ENCODE measurements around the gene SLFN14.
"Not testable (repeated sequence)": the region's sequence is repeated elsewhere in the genome, so short reads cannot be mapped to it uniquely, and the experiment has no call there.

The SLFN14 gene

GRCh38 chr17:35566968-35567367 lies 6.3 kb upstream of the SLFN14 start:
- H3K4me3 ChIP-seq (ENCODE audit: low read depth, low read length) = no peak overlapping the region
- H3K36me3 ChIP-seq (ENCODE audit: control insufficient read depth, insufficient read depth, low read length) = no peaks in the 10 kb centered on the region
- H3K27me3 ChIP-seq (ENCODE audit: control insufficient read depth, insufficient read depth, low read length) = no peaks in the 10 kb centered on the region
- H3K79me2 ChIP-seq = peaks cover 16% of the 10 kb centered on the region
- peak overlapping the region; percentile 84 for H2AFZ ChIP-seq
- H3K9ac ChIP-seq = no peak overlapping the region
- peaks cover 11% of the 10 kb centered on the region for H3K4me1 ChIP-seq
- H3K4me2 ChIP-seq (ENCODE audit: low read length) = no peak overlapping the region
- no peak overlapping the region for H3K27ac ChIP-seq
- no peak for TF ChIP-seq CTCF (IDR thresholded peaks at IDR 0.05)
- no peaks in the 10 kb centered on the region for H3K9me3 ChIP-seq (ENCODE audit: control insufficient read depth, low read length)

- not testable (repeated sequence) for H3K9me3 ChIP-seq (ENCODE audit: control insufficient read depth, low read length); H3K79me2 ChIP-seq; H3K4me2 ChIP-seq (ENCODE audit: low read length); H3K36me3 ChIP-seq (ENCODE audit: control insufficient read depth, insufficient read depth, low read length); H3K4me3 ChIP-seq (ENCODE audit: low read depth, low read length); H3K27me3 ChIP-seq (ENCODE audit: control insufficient read depth, insufficient read depth, low read length); H3K27ac ChIP-seq; H3K4me1 ChIP-seq; H3K9ac ChIP-seq; H2AFZ ChIP-seq
Observed at GRCh38 chr17:35563181-35563580, 2.6 kb upstream of the SLFN14 start.

GRCh38 chr17:35559495-35560210 lies 966 bp downstream of the SLFN14 start:
- Histone ChIP-seq H3K9me3 (ENCODE audit: control insufficient read depth, low read length) (no peaks in the 10 kb centered on the region), H3K79me2 (no peaks in the 10 kb centered on the region), H3K4me1 (no peaks in the 10 kb centered on the region), H3K4me3 (ENCODE audit: low read depth, low read length) (no peak overlapping the region), H2AFZ (no peak overlapping the region), H3K27ac (no peak overlapping the region), H3K36me3 (ENCODE audit: control insufficient read depth, insufficient read depth, low read length) (no peaks in the 10 kb centered on the region), H3K27me3 (ENCODE audit: control insufficient read depth, insufficient read depth, low read length) (no peaks in the 10 kb centered on the region), H3K4me2 (ENCODE audit: low read length) (no peak overlapping the region), H3K9ac (no peak overlapping the region)
- no peak for TF ChIP-seq CTCF (IDR thresholded peaks at IDR 0.05)

GRCh38 chr17:35557353-35557752 lies 3.3 kb downstream of the SLFN14 start:
- Histone ChIP-seq H3K9ac (no peak overlapping the region), H3K36me3 (ENCODE audit: control insufficient read depth, insufficient read depth, low read length) (no peaks in the 10 kb centered on the region), H3K4me2 (ENCODE audit: low read length) (no peak overlapping the region), H3K4me1 (no peaks in the 10 kb centered on the region), H3K27ac (no peak overlapping the region), H3K9me3 (ENCODE audit: control insufficient read depth, low read length) (no peaks in the 10 kb centered on the region), H3K27me3 (ENCODE audit: control insufficient read depth, insufficient read depth, low read length) (no peaks in the 10 kb centered on the region), H2AFZ (no peak overlapping the region), H3K4me3 (ENCODE audit: low read depth, low read length) (no peak overlapping the region), H3K79me2 (no peaks in the 10 kb centered on the region)
- TF ChIP-seq CTCF (IDR thresholded peaks at IDR 0.05) = no peak

GRCh38 chr17:35555691-35556090 lies 4.9 kb downstream of the SLFN14 start:
- Histone ChIP-seq H3K36me3 (ENCODE audit: control insufficient read depth, insufficient read depth, low read length) (no peaks in the 10 kb centered on the region), H2AFZ (no peak overlapping the region), H3K4me2 (ENCODE audit: low read length) (no peak overlapping the region), H3K27me3 (ENCODE audit: control insufficient read depth, insufficient read depth, low read length) (no peaks in the 10 kb centered on the region), H3K9me3 (ENCODE audit: control insufficient read depth, low read length) (no peaks in the 10 kb centered on the region), H3K4me3 (ENCODE audit: low read depth, low read length) (no peak overlapping the region), H3K4me1 (no peaks in the 10 kb centered on the region), H3K27ac (no peak overlapping the region), H3K79me2 (no peaks in the 10 kb centered on the region), H3K9ac (no peak overlapping the region)
- peak; percentile 40 for TF ChIP-seq CTCF (IDR thresholded peaks at IDR 0.05)
